ENCODE measurements around the gene KCND3.

DNA sequence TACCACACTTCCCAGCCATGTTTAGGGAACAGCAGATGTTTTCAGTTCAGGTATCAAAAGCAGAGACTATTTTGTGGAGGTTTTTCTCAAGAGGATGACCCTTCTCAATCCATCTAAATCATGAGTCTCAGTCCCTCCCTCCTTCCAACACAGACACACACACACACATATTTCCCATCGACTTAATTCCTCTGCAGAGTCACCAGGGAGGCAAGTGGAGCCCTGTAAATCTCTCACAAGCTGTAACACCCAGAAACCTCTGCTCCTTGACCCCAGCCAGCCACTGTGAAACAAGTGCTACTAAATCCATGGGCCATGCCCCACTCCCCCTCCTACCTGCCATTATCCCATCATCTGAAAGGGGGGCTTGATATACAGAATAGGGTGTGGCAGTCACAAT is 10.6 kb upstream of the KCND3 start:
- TF ChIP-seq CTCF (IDR thresholded peaks at IDR 0.05; ENCODE audit: poor library complexity, severe bottlenecking) (no peak), TAF1 (IDR thresholded peaks at IDR 0.05; ENCODE audit: low read depth) (no peak), RAD21 (conservative IDR thresholded peaks at IDR 0.05) (no peak), EZH2 (IDR thresholded peaks at IDR 0.05; ENCODE audit: borderline replicate concordance, insufficient read depth, low read length, poor library complexity, severe bottlenecking) (no peak), POLR2AphosphoS5 (IDR thresholded peaks at IDR 0.05) (no peak), MXI1 (conservative IDR thresholded peaks at IDR 0.05; ENCODE audit: poor library complexity, severe bottlenecking) (no peak)
- TF ChIP-seq, protein P1, sequence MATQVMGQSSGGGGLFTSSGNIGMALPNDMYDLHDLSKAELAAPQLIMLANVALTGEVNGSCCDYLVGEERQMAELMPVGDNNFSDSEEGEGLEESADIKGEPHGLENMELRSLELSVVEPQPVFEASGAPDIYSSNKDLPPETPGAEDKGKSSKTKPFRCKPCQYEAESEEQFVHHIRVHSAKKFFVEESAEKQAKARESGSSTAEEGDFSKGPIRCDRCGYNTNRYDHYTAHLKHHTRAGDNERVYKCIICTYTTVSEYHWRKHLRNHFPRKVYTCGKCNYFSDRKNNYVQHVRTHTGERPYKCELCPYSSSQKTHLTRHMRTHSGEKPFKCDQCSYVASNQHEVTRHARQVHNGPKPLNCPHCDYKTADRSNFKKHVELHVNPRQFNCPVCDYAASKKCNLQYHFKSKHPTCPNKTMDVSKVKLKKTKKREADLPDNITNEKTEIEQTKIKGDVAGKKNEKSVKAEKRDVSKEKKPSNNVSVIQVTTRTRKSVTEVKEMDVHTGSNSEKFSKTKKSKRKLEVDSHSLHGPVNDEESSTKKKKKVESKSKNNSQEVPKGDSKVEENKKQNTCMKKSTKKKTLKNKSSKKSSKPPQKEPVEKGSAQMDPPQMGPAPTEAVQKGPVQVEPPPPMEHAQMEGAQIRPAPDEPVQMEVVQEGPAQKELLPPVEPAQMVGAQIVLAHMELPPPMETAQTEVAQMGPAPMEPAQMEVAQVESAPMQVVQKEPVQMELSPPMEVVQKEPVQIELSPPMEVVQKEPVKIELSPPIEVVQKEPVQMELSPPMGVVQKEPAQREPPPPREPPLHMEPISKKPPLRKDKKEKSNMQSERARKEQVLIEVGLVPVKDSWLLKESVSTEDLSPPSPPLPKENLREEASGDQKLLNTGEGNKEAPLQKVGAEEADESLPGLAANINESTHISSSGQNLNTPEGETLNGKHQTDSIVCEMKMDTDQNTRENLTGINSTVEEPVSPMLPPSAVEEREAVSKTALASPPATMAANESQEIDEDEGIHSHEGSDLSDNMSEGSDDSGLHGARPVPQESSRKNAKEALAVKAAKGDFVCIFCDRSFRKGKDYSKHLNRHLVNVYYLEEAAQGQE (IDR thresholded peaks at IDR 0.05; ENCODE audit: borderline replicate concordance): no peak
